GM12872 (cell line): Measurements from ENCODE around the gene CUL2.

Experiments
- CTCF ChIP-seq: IDR thresholded peaks from 3 replicates; pipeline ENCODE4 v1.5.1; 2011; ENCODE audit warnings: low read depth, mild to moderate bottlenecking, low read length, moderate library complexity; ENCODE audit not compliant: insufficient read depth

Gene CUL2

GRCh38 chr10:35017608-35018007 is 72.5 kb downstream of the CUL2 start:
- TF ChIP-seq CTCF: no peak

GRCh38 chr10:35015843-35016408 is 74.2 kb downstream of the CUL2 start:
- TF ChIP-seq CTCF: no peak

GRCh38 chr10:35012781-35013180 is 77.4 kb downstream of the CUL2 start:
- TF ChIP-seq CTCF: no peak

GRCh38 chr10:35011771-35012191 is 78.4 kb downstream of the CUL2 start:
- TF ChIP-seq CTCF: no peak

GRCh38 chr10:35007858-35008301 is 82.3 kb downstream of the CUL2 start:
- no peak for TF ChIP-seq CTCF

- TF ChIP-seq CTCF: no peak
Measured at GRCh38 chr10:35006836-35007235, 83.3 kb downstream of the CUL2 start.

GRCh38 chr10:35005868-35006267 is 84.3 kb downstream of the CUL2 start:
- TF ChIP-seq CTCF: no peak
